Stimulated activated CD4-positive, alpha-beta T cell treated with anti-CD3 and anti-CD28 coated beads, Interleukin-12 subunit alpha, Interleukin-12 subunit beta, amount 100 ng/mL, for 48 hours (primary cell): ENCODE data around the gene IRAK2.
A peak's percentile ranks its signal among the peaks of the same experiment; 100 is the strongest.
"Not testable (repeated sequence)": the region's sequence is repeated elsewhere in the genome, so short reads cannot be mapped to it uniquely, and the experiment has no call there.

ENCODE experiments used
- DNase-seq, 3 donors: peaks; one replicate each; pipeline ENCODE4 v3.0.0-alpha.2; 2020; ENCODE audit warnings: low read depth in 2 of 3, low spot score in 1 of 3

Gene IRAK2

DNA sequence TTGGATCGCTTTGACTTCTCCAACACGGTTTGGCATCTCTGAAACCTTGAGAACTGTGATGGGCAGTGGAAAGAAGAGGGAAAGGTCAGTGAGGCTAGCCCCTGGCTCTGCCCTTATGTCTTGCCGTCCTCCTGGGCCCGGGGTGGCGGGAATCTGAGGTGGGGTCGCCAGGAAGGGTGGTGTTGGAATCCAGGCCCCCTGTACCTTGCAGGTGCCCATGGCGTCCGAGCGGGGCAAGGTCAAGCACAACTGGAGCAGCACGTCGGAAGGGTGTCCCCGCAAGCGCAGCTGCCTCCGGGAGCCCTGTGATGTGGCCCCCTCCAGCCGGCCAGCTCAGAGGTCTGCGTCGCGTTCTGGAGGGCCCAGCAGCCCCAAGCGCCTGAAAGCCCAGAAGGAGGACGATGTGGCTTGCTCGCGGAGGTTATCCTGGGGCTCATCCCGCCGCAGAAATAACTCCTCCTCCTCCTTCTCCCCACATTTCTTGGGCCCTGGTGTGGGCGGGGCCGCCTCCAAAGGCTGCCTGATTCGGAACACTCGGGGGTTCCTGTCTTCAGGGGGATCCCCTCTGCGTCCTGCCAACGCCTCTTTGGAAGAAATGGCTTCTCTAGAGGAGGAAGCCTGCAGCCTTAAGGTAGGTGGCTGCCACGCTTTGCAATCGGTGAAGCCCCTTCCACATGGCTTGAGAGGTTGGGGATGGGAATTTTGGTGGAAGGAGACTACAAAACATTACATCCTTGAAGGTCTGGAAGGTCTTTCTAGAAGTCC, 84.4 kb downstream of the IRAK2 start:
- peak; percentile 56 to 73 (median 63) for DNase-seq

DNA sequence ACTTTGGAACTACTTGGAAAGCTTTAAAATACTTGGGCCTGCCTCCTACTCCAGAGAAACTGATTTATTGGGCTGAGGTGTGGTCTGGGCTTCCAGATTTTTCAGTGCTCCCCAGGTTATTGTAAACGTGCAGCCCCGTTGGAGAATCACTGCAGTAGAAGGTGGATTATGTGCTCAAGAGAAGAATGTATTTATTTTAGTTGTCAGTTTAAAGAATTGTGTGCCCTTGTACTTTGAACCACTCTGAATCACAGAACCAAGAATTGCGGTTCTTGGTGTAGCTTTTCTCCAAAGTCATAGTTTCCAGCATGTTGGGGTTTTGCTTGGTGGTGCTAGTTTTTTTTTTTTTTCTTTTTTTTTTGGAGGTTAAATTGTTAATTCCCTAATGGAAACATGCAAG, 85.1 kb downstream of the IRAK2 start:
- peak in 1 of 3 donors; percentile 39 for DNase-seq

DNA sequence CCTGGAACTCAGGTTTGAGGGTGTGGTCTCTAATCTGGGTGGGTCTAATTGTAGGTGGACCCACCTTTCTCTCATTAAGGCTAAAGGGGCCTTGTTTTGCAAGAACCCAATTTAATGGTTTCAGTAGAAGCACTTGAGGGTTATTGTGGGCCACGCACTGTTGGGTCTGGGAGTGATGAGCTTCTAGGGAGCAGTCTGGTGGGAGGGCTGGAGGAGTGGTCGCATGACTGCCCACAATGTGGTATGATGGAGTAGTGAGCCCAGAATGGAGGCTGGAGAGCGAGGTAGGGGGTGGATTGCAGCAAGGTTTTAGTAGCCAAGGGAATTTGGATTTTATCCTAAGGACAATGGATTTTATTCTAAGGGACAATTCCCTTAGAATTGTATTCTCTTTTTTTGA, 86.3 kb downstream of the IRAK2 start:
- no peak for DNase-seq

- no peak for DNase-seq
These were observed 89.0 kb downstream of the IRAK2 start for GRCh38 chr3:10253731-10254130.

DNA sequence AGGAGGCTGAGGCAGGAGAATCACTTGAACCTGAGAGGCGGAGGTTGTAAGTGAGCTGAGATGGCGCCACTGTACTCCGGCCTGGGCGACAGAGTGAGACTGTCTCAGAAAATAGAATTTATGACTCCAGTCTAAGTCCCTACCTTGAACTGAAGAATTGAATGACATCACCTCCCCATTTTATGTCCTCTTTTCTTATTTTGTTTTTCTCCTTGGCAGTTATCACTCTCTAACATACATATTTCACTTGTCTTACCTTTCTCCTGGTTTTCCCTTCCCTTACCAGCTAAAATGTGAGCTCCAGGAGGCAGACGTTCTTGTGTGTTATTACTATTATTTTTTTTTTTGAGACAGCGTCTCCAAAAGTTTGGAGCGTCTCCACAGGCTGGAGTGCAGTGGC, 91.1 kb downstream of the IRAK2 start:
- DNase-seq: no peak

DNA sequence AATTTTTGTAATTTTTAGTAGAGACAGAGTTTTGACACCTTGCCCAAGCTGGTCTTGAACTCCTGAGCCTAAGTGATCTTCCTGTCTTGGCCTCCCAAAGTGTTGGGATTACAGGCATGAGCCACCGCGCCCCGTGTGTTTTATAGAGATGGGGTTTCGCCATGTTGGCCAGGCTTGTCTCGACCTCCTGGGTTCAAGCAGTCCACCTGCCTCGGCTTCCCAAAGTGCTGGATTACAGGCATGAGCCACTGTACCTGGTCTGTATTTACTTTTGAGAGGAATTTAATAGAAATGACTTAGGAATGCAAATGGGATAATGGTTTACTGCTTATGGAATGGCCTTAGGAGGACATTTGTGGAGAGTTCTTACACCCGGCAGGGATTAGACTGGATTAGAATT, 94.3 kb downstream of the IRAK2 start:
- DNase-seq: no peak

GRCh38 chr3:10259798-10260197, 95.1 kb downstream of the IRAK2 start:
- DNase-seq: no peak

GRCh38 chr3:10260211-10260701, 95.5 kb downstream of the IRAK2 start:
- no peak for DNase-seq

GRCh38 chr3:10262027-10262426, 97.3 kb downstream of the IRAK2 start:
- DNase-seq: no peak

DNA sequence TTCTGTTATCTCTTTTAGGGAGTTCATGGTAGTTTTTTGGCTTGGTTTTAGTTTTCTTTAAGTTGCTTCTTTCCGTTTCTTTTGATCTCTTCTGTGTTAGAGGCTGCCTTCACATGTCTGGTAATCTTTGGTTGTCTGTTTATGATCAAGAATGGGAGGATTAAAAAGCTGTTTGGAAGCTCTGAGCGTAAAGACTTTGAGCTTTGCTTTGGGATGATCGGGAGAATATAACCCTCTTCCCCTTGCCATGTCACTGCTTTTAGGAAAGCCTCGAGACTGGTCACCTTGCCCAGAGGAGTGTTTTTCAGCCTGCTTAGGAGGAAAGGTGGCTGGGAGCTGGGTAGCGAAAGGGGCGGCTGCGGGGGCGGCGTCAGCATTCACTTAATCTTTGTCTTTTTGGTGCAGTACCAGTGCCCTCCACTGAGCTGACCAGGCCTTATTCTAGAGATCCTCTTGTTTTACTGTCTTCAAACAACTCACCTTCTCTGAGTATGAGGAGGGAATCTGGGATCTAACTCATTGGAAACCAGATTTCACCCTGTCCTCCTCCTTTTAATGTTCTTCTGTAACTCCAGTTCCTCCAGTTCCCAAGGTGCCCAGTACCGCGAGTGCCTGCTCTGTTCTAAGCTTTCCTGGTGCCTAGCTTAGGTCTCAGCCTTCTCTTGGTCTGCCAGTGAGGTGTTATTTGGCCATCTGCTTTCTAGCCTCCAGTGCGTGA, 99.1 kb downstream of the IRAK2 start:
- peak; percentile 36 to 74 (median 64) for DNase-seq

- DNase-seq: no peak
These were observed 101.1 kb downstream of the IRAK2 start for GRCh38 chr3:10265833-10266232.

DNA sequence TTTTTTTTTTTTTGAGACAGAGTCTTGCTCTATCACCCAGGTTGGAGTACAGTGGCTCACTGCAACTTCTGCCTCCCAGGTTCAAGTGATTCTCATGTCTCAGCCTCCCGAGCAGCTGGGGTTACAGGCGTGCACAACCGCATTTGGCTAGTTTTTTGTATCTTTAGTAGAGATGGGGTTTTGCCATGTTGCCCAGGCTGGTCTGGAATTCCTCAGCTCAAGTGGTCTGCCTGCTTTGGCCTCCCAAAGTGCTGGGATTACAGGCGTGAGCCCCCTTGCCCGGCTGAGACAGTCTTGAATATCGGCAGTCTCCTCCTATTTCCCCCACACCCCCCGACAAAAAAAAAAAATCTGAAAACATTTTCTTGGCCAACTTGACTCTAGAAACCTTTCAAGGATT, 102.2 kb downstream of the IRAK2 start:
- DNase-seq: not testable (repeated sequence)

- DNase-seq: no peak
These were observed 103.4 kb downstream of the IRAK2 start for GRCh38 chr3:10268116-10268515.

- no peak for DNase-seq
These were observed 104.2 kb downstream of the IRAK2 start for GRCh38 chr3:10268930-10269329.

DNA sequence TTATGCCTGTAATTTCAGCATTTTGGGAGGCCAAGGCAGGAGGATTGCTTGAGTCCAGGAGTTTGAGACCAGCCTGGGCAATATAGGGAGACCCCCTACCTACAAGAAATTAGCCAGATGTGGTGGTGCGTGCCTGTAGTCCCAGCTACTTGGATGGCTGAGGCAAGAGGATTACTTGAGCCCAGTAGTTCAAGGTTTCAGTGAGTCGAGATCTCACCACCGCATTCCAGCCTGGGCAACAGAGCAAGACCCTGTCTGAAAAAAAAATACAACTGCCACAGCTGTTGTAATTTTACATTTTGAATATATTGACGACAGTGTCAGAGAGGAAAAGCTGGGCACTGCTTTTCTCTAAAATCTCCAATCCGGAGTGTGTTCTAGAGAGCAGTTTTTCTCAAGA, 104.7 kb downstream of the IRAK2 start:
- no peak for DNase-seq

- DNase-seq: not testable (repeated sequence)
These were observed 107.8 kb downstream of the IRAK2 start for GRCh38 chr3:10272476-10272875.

- no peak for DNase-seq
These were observed 108.3 kb downstream of the IRAK2 start for GRCh38 chr3:10272977-10273376.

GRCh38 chr3:10273702-10274305, 109.1 kb downstream of the IRAK2 start:
- DNase-seq: no peak

- DNase-seq: no peak
These were observed 109.9 kb downstream of the IRAK2 start for GRCh38 chr3:10274601-10275000.

DNA sequence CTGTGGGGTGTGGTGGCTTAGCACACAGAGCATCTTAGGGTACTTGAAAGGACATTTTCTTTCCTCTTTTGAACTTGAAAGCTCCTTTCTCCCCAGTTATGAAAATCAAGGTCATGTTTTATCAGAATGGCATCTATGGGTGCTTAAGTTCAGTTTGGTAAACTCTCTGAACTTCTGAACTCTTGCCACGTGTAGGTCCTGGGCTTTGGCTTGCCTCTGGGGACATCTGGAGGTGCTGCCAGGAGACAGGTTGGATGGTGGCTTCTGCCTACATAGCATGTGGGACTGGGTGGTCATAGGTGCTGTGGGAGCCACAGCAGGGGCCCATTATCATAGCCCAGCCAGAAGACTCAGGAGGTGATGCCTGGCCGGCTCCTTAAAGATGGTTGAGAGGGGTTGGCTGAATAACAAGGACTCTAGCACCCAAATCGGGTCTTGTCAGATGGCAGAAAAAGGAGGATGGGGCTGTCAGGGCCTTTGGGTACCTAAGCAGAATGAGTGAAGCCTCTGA, 112.5 kb downstream of the IRAK2 start:
- DNase-seq: no peak

DNA sequence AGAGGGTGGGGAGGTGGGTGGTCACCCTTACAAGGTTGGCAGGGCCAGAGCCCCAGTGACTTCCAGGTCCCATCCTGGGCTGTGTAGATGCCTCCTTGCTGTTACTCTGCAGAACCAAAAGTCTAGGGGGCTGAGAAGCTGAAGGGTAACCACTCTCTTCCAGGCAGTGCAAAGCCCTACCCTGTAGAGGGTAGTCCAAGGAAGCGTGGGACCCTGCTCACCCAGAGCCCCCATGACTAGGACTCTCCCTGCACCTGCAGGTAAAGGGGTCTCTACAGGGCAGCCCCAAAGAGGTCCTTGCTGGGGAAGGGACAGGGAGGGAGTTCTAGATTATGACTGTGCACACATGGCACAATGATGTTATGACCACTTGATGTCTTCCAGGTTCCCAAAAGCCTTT, 113.8 kb downstream of the IRAK2 start:
- DNase-seq: no peak
